Left ventricle myocardium superior (tissue), 1 donor: ENCODE measurements around the gene PADI6. TPM values are rescaled to one million over a fixed set of nuclear protein-coding genes. Genes with fewer than 3 reads are reported as not detected.
A peak's percentile ranks its signal among the peaks of the same experiment; 100 is the strongest.

ENCODE experiments used
- ATAC-seq: fragments of 200-7000 bp; cut with Tn5 transposase; one replicate; pipeline ENCODE4 v1.9.1; 2020; ENCODE audit warnings: mild to moderate bottlenecking, moderate library complexity
- DNase-seq: peaks from one replicate; pipeline ENCODE4 v3.0.0-alpha.2; 2020
- intact Hi-C: fragments of 100-400 bp; cut with micrococcal nuclease; formaldehyde crosslinking; loops from one replicate; pipeline ENCODE4 v1.11.0; 2022
- total RNA-seq: library from RNA; stranded (reverse); fragmentation: NEBNext Ultra II Directional; extraction: Animal tissue kit (Norgen Biotek cat#: 25700); gene quantifications from one replicate; pipeline ENCODE4 v1.2.1, GENCODE V29; 2021
- donor health status: DM: no; HTN: yes; CAD: no; lungs with severe emphysema.

PADI6 gene
- total RNA-seq, 1 donor from 2014 or later: not detected

DNA sequence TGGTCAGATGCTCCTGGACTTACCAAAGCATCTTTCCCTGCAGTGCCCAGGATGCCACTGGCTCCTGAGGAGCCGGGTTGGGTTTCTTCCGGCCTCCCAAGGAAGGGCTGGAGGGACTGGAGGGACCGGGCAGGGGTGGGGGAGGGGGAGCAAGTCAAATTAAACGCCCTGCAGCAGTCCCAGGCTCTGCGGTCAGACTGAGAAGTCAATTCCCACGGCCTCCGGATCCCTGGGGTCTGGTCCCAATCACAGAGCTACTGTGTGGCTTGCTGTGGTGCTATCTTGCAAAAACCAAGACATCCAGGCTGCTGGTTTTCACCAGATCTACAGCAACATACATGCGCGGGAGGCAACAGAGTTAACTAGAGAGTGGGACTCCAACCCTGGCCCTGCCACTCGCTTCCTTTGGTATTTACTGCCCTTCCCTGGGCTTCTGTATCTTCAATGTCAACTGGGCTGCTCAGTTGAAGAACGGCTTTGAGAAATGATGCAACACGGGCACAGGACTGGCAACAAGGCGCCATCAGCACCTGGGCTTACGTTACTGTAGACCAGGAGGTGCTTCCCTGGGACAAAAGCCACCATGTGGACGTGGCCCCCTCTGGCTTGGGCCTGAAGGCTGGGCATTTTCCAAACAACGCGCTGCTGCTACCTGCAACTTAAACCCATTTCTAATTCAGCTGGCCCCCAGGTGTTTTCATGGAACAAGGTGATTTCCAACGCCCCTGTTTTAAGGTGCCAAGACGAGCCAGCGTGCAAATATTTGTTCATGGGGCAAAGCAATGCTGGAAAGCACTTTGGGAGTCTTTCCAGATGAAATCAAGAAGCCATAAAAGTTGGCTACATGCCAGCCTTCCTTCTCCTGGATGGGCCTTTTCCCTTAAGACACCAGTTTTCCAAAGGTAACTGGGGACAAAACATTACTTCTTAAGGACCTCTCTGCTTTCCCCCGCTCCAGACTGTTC, 56.0 kb downstream of the PADI6 start:
- no peak for ATAC-seq
- DNase-seq: no peak
- intact Hi-C loops: no loop called here

DNA sequence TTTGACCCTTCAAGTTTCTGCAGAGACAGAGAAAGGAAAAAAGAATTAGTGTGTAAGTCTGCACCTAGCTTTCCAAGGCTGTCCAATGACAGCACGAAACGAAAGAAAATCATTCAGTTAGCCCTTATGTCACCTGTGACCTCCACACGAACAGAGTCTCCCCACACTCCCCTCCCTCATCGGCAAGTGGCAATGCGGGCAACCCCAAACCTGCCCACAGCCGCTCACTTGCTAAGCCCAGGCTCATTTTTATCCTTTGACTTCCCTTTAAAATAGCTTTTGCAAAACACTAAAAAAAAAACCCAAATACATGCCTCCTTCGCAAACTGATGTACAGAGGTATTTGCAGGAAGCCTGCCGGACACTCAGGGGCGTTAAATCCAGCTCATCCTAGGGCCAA, 57.2 kb downstream of the PADI6 start:
- DNase-seq (no peak), ATAC-seq (no peak)
- intact Hi-C loops: no loop called here

DNA sequence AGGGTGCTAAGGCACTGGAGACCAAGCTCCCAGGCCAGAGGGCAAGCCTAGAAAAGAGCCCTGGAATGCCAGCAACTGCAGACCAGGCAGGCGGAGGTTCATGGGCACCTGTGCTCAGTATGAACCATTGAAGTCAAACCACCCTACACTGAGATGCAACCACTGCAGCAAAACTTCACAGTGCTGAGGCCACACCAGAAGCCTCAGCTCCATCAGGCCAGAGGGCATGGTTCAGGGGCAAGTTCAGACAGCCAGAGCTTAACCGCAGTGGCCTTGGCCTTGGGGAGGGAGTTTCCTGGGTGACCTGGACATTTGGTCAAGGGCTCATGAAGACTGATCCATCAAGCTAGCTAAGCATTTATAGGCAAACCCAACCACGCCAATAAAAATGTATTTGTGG, 60.4 kb downstream of the PADI6 start:
- DNase-seq (no peak), ATAC-seq (no peak)
- intact Hi-C loops: no loop called here

DNA sequence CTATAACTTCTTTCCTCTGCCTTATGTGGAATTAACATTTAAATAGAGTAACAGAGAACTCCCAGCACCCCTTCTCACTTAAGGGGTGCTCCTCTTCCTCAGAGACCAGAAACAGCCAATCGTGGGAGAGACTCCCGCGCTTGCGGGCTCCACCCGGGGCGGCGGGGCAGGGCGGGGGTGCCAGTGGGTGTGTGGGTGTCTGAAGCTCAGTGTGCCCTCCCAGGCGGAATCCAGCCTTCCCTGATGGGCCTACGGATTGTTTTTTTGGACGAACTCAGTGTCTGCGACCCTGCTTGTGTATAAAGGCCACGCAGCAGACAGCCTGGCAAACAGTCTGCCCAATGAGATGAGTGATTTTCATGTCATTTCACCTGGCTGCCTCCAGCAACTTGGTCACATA, 61.3 kb downstream of the PADI6 start:
- intact Hi-C loops: no loop called here
- ATAC-seq (no peak), DNase-seq (no peak)

DNA sequence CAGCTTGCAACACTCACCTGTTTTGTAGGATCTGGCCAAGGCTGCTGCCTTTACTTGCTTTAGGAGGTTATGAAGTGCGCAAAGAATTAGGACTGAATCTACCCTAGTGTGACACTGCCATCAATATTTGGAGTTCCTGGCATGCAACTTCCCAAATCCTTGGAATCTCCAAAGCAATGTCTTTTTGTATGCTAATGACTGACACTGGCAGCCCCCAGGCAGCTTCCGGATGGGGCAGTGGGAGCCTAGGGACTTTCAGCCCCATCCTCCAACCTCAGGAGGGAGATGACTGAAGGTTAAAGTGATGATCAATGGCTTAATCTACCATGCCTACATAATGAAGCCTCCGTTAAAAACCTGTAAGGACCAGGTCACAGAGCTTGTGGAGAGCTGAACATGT, 62.0 kb downstream of the PADI6 start:
- intact Hi-C loops: no loop called here
- ATAC-seq (no peak), DNase-seq (no peak)

DNA sequence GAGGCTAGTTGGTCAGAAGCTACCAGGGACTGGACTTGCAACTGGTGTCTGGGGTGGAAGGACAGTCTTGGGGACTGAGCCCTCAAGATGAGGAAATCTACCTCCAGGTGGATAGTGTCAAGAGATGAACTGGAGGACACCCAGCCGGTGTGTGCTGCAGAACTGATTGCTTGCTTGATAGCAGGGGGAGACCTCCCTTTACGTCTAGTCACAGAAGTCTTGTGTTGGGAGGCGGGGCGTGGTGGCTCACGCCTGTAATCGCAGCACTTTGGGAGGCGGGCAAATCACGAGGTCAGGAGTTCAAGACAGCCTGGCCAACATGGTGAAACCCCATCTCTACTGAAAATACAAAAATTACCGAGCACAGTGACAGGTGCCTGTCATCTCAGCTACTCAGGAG, 62.6 kb downstream of the PADI6 start:
- ATAC-seq (no peak), DNase-seq (no peak)
- intact Hi-C loops: no loop called here

DNA sequence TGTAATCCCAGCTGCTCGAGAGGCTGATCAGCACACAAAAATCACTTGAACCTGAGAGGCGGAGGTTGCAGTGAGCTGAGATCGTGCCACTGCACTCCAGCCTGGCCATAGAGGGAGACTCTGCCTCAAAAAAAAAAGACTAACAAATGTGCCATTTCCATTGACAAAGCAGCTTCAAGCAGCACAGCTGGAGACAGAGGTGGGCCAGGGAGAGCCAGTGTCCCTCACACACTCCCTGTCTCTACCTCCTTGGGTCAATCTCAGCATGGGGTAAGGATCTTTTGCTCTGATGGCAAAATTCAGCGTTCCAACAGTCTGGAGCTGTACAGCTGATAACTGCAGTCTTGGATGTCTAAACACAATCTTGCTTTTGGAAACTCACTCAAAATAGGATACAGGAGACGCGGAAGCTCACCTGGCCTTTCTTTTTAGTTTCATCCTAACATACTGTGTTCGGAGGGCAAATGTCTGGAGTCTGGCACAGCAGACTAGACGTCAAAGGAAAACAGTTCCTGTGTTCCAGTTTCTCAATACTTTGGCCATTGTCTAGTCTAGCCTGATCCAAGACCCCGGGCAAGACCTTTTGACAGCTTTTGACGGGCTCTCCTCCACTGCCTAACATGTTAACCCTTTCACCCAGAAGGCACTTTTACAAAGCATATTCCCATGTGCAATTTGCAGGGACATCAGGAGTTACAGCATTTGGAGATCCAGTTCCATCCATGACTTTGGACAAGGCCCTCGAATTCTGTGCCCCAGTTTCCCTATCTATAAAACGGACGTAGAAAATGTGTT, 64.6 kb downstream of the PADI6 start:
- DNase-seq: no peak
- intact Hi-C loops: no loop called here
- ATAC-seq: no peak

DNA sequence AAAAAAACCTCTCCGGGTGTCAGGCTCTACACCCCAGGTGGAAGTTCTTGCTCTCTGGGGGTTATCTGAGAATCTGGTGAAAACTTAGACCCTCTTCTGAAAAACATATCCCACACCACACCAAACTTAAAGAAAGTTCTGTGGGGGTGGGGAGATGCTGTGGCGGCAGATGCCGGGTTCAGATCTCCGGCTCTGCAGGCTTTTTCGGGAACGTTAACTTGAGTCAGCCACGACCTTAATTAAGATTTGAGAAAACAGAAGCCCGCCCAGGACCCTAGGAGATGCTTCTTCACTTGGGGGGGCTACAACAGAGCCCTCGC, 65.2 kb downstream of the PADI6 start:
- ATAC-seq (no peak), DNase-seq (no peak)
- intact Hi-C loops: no loop called here

DNA sequence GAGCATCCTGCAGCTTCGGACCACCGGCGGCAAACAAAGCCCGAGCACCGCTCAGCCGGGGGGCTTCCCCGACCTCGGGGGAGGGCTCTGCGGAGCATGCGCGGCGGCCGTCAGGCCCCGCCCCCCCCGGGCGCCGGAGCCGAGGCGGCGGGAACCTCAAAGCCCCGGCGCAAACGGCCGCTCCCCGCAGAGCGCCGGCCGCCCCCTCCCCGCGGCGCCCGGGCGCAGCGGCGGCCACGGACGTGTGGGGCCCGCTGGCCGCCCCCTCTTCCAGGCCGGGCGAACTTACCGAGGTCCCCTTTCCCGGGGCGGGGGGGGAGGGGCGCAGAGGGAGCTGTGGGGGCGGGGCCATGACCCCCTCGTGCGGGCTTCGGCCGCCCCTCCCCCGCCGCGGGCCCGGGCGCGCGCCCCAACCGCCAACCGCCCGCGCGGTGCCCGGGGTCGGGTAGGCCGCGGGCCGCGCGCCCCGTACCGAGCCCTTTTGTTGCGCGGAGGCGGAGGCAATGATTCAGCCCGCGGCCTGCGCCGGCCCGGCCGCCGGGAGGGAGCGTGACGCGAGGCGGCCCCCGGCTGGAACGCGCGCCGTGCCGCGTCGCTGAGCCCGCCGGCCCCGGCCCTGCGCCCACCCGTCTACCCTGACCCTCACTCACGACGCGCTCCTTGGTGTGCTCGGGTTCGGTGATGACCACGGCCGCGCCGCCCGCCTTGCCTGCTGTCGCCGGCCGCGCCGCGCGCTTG, 65.8 kb downstream of the PADI6 start:
- intact Hi-C loops: no loop called here
- DNase-seq: peak; percentile 71
- ATAC-seq: peak; percentile 65

DNA sequence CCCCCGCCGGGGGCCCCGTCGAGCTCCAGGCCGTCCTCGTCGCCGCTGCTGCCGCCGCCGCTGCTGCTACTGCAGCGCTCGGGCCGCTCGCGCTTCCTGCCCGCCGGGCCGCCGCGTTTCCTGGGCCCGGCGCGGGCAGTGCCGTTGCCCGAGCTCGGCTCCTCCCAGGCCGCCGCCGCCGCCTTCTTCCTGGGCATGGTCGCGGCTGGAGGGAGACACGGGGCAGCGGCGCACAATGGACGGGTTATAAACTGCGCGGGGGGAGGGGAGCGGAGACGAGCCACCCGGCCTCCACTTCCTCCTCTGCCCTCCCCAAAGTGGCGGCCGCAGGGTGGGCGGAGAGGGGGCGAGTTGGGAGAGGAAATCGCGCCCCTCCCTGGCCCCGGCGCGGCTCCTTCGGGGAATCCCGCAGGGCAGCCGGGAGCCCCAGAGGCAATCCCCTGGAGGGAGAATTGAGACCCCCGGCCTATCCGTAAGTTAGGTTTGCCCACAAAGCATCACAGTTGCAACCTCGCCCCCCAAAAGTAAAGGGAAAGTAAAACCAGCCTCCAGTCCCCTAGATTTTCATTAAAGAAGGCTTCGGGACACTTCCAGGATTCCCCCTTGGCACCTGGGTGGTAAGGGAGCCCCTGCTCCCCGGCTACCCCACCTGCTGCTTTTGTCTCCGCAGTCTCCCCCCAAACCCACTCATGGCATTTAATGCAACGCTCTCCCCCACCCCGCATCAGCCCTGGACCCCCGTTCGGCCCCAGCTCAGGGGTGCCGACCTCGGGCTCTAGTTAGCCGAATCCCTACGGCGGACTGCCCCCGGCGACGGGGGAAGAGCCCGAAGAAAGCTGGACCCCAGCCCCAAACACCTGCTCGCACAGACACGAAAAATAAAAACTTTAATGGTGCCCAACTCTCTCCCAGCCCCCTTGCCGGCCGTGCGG, 66.6 kb downstream of the PADI6 start:
- DNase-seq: peak; percentile 79
- intact Hi-C loops: no loop called here
- peak; percentile 51 for ATAC-seq

DNA sequence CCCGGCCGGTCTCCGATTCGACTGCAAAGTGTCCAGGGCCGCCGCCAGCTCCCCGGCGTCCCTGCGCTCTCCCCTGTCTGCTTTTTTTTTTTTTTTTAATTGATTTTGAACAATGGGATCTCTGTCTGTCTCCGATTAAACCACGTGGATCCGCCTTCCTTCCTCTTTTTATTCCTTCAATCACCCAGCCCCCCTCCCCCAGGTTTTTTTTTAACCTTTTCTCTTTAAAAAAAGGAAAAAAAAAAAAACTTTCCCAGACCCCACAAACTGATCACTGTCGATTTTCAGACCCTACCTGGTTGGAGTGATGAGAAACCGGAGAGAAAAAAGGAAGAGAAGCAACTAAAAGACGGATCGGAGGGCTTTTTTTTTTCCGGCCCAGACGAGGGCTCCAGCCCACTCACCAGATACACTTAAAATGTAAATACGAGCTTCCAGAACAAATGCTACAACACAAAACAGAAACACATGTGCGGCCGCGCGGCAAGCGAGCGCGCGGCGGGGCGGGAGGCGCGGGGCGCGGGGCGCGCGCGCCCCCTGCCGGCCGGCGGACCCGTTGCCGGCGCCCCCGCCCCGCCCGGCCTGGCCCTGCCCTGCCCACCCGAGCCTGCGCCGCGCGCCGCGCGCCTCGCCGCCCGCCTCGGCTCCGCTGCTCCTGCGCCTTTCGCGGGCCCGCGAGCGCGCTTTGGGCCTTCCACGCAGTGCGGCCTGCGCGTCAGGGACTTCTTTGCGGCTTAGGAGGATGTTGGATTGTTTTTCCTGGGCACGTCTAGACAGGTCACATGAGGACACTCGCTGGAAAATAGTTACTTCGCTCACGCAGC, 67.5 kb downstream of the PADI6 start, which contains the start of gene RCC2:
TSS of gene RCC2 (minus strand) at position 428 of the 824 bp plus-strand sequence. CDS start 1,163 bp downstream, outside the sequence.
- ATAC-seq (peak; percentile 84), DNase-seq (peak; percentile 88)
- intact Hi-C loops: no loop called here

DNA sequence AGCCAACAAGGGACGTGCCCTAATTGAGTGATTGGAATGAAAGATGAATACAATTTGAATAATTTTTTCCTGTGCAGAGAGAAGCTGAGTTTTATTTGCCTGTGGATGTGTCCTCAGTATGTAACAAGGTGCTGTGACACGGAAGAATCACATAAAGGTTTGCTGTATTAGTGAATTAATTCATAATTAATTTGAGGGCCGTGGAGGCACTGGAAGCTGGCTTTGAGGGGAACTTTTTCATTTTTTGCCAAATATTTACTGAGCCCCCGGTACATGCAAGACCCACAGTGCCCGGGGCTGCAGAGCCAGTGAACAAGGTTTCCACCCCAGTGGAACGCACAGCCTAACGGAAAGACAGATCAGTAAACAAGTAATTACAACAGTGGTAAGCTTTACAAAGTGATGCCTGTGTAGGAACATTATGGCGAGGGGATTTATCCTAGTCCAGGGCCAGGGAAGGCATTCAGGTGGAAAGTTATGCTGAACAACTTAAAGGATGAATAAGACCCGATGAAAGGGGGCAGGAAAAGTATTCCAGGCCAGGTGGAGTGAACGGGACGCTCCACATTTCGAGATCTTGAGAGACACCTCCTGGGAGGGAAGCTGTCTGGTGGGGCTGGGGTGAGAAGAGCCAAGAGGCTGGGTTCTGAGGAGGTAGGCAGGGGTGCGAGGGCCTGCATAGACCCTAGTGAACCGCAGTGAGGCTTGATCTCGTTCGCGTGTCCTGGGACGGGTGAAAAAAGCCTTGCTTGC, 68.3 kb downstream of the PADI6 start:
- ATAC-seq (no peak), DNase-seq (no peak)
- intact Hi-C loops: no loop called here

DNA sequence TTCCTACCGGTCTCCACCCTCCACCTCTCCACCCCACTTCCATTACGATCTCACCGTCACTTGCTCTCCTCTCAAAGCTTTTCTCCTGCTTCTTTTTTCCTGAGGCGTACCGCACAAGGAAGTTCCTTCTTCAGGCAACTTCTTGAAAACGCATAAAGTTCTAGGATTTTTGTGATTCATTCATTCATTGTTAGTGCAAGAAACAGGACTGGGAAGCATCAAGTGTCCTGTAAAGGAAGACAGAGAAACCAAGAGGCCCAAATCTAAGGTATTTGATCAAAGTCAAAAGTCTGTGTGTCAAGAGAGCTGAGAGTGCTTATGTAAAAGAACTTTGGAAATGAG, 68.8 kb downstream of the PADI6 start:
- ATAC-seq (no peak), DNase-seq (no peak)
- intact Hi-C loops: no loop called here

DNA sequence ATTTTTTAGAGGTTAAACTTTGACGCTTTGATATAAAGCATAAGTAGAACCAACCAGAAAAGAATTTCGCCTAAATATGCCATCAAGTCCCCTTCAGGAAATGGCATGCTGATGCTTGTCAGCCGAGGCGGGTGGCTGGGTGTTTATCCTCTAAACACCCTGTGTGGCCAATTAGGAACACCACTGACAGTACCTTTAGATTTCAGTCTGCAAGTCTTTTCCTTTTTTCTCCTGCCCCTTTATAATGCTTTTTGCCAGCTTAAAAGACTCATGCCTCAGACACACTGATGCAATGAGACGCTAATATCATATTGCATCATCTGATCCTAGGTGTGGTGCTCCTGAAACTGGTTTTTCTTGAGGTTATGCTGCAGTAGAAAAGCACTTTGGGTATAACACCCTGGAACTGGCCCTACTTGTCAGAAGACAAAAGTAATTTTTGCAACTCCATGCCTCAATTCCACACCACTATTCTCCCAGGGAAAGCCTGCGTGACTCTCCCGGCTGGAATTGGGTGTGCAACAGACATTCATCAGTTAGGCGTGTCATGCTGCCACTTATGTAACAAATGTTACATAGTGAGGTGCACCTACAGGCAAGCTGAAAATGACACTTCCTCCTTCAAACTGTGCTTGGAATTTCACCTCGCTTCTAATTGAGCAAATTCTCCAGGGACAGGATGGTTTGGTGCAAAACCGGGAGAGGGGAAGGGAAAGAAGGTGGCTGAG, 69.4 kb downstream of the PADI6 start:
- ATAC-seq (no peak), DNase-seq (no peak)
- intact Hi-C loops: no loop called here

DNA sequence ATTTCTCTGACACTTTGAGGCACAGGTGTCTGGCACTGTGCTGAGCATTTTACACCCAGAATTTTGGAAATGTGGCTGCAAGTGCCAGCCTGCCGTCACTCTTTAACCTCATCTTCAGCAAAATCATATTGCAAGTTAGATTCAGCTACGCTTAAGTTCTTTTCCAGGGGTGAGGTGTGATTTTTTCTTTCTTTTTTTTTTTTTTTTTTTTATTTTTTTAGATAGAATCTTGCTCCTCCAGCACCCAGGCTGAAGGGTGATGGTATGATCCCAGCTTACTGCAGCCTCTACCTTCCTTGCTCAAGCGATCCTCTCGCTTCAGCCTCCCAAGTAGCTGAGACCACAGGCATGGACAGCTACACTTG, 70.0 kb downstream of the PADI6 start:
- intact Hi-C loops: no loop called here
- ATAC-seq: no peak

DNA sequence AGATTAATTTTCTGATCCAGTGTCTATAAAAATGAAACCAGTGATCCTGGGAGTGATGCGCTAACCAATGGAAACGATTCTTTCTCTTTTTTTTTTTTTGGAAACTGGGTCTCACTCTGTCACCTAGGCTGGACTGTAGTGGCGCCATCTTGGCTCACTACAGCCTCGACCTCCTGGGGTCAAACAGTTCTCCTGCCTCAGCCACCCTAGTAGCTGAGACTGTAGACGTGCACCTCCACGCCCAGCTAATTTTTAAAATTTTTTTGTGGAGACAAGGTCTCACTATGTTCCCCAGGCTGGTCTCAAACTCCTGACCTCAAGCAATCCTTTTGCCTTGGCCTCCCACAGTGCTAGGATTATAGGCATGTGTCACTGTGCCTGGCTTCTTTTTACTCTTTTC, 70.8 kb downstream of the PADI6 start:
- intact Hi-C loops: no loop called here
- no peak for ATAC-seq
- no peak for DNase-seq

More for the DNA sequence above, 70.0 kb downstream of the PADI6 start:
- no peak for DNase-seq

DNA sequence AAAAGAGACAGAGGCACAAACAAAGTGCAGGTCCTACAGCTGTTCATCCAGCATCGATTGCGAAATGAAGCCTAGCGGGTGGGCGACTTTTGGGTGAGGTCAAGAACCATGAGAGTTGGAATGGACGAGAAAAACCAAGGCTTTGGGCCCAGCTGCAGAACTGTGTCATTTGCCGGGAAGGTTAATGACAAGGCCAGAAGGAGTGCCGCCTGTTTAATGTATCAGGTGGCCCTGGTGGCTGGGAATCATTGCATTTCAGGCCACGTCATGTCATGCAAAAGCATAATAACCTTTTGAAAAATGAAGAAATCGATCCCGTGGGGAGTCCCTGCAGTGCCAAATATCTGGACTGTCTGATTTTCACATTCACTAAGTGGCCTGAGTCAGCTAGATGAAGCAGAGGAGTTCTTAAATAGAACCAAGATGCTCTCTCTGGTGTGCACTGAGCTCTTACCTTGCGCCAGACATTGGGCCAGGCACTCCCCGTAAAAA, 75.6 kb downstream of the PADI6 start:
- no peak for DNase-seq
- peak; percentile 38 for ATAC-seq
- intact Hi-C loops: no loop called here
